Urothelium cell line (cell line): ENCODE data around the gene ABLIM1.
"Not testable (repeated sequence)": the region's sequence is repeated elsewhere in the genome, so short reads cannot be mapped to it uniquely, and the experiment has no call there.

Source experiments
- DNase-seq: peaks from one replicate; pipeline ENCODE4 v3.0.0; 2011; ENCODE audit warnings: low spot score, mixed read lengths
- FAIRE-seq: peaks from 2 replicates; lab custom pipeline; 2011; peaks lifted over from hg19 to GRCh38; lab: Jason Lieb, UNC

Gene ABLIM1

DNA sequence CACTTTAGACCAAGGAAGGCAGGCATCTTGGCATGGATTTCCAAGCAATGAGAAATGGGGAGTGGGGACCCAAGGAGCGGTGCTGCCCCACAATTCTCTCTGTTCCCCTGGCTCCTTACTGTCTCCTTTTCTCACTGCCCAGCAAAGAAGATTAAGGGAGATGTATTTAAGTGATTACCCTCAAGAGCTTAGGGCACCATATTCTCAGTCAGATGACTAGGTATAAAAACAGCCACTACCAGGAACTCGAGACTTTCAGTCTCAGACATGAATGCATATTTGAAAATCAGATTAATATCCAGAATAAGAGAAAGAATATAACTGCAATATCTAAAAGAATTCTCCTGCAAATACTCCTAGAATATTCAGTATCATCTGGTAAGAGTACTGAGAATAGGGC is at the start of gene ABLIM1:
Gene ABLIM1 (minus strand): TSS at position 101 of the 400 bp plus-strand sequence. CDS start 75 bp downstream, at position 26.
- FAIRE-seq = no peak

DNA sequence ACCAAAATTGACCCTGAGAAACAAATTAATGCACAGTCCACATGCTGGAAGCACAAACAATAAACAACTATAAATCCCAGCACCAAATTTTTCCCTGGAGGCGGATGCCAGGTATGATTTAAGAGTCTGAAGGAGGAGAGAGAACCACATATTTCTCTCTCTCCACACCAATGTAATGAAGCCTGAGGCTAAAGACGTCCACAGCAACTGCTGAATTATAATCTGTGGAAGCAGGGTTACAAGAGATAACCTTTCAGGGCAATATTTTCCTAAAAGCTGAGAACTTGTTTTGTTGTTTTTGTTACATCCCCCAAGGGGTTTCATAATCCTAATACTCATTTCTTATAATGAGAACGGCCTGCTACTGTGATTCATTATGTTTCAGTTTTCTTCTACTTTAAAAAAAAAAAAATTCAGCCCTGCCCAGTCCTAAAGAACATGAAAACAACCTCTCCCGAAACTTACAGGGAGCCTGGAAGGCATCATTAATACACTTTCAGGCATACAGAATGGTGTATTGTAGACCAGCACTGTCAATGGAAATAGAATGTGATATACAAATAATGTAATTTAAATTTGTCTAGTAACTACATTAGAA is 48.5 kb upstream of the ABLIM1 start:
- no peak for FAIRE-seq
- no peak for DNase-seq

More for the DNA sequence above, at the start of gene ABLIM1:
- no peak for DNase-seq

DNA sequence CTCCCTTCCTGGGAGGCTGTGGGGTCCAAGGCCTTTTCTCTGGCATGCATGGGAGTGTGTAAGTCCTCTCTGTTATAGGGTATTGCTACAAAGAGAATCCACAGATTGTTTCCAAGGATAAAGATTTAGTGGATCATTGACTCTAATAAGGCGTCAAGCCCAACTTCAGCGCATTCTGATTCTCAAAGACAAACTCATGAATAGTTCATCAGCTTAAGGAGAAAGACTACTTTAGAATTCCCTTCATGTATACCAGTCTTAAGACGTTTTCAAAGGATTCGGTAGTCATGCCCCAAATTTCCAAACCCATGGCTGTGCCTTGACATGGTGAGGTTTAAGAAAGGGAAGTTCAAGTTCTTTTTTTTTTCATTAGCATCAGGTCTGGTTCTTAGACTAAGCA is 46.6 kb upstream of the ABLIM1 start:
- no peak for DNase-seq
- FAIRE-seq = no peak

DNA sequence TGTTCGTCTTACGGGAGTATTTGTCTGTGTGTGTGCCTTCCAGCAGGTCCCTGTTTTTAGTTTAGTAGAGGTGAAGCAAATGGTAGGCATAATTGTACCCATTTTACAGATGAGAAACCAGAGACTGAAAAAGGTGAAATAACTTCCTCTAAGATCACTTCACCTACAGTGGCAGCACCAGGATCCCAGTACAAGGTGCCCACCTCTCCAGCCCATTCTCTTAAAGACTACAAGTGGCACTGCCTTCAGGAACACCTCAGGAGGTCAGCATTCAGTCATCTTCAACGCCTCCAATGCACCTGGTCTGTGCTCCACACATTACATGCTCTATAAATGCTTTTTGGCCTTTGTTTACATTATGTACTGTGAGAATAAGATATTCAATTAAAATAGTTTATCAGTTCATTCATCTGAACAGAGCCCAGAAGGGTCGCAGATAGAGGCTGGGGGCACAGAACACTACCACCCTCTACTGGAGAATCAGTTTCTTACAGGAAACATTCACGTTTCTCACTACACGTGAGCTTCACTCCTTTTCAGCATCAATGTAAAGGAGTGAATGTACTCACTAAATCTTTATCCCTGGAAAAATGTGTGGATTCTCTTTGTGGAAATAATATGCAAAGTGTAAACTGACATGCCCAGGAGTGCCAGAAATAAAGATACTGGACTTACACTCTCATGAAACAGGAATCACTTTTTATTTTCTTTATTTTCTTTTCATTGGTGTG is 45.5 kb upstream of the ABLIM1 start:
- DNase-seq = no peak
- no peak for FAIRE-seq

DNA sequence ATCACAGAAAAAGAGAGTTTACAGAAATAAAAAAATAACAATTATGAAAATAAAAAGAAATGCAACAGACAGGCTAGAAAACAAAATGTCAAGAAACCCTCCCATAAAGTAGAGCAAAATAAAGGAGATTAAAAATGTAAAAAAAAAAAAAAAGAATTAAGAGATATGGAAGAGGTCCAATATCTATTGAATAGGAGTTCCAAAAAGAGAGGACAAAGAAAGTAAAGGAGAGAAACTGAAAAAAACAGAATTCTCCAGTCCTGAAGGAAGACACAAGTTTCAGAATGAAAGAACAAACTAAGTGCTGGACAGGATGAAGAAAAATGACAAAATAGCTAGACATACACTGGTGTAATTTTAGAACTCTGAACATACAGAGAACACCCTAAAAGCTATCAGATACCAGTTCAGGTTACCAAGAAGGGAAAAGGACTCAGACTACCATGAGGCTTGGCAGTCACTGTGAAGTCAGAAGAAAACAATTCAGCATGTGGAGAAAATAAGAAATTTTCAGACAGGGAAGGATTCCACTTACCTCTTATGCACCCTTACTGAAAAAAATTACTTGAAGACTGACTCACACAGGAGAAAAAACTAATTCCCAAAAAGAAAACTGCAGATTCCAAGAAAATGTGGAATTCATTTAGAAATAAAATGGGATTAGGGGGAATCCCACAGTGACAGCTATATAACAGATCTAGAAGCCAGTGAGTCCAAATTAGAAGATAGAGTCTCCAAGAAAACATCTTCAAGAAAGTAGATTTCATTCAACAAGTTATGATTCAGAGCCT is 40.4 kb upstream of the ABLIM1 start:
- DNase-seq (no peak), FAIRE-seq (no peak)

DNA sequence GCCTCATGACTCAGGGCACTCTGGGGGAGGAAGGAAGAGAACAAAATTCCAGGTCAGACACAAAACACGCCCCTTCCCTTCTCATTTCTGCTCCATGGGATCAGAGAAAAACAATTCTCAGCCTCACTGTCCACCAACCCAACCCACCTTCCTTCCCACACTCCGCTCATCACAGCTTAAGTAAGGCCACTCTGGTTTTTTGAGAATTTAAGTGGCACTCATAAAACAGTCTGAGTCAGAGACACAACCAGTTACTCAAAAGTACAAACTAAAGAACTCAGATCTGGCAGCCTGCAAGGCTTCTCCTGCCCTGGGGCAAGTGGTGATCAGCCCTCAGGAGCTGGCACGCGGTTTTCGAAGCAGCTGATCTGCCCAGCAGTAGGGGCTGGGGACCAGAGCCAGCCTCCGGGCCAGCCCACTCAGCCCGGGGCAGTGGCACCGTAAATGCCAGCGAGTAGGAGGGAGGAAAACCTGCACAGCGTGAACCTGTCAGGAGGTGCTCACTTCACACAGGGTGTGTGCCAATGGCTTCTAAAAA is 39.1 kb upstream of the ABLIM1 start:
- FAIRE-seq (no peak), DNase-seq (no peak)

DNA sequence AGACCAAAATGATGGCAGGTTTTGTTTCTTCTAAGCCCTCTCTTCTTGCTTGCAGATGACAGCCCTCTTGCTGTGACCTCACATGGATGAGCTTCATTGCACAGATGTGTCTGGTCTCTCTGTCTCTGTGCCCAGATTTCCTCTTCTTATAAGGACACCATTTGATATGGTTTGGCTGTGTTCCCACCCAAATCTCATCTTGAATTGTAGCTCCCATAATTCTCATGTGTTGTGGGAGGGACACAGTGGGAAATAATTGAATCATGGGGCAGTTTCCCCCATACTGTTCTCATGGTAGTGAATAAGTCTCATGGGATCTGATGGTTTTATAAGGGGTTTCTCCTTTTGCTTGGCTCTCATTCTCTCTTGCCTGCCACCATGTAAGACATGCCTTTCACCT is 38.2 kb upstream of the ABLIM1 start:
- DNase-seq, FAIRE-seq: not testable (repeated sequence)

DNA sequence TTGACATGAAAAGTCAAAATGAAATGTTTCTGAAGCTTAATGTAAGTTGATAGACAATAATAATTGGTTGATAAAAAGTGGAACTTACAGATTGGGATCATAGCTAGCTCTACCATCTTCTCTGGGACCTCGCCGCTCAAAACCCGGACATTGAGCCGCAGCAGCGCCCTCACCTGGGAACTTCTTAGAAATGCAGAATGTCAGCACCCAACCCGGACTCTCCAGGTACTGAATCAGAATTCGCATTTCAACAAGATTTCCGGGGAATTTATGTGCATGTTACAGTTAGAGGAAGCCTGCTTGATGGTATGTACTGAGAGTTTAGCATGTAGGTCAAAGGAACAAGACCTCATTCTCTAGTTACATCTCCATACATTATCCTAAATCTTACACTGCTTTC is 36.7 kb upstream of the ABLIM1 start:
- FAIRE-seq = no peak

DNA sequence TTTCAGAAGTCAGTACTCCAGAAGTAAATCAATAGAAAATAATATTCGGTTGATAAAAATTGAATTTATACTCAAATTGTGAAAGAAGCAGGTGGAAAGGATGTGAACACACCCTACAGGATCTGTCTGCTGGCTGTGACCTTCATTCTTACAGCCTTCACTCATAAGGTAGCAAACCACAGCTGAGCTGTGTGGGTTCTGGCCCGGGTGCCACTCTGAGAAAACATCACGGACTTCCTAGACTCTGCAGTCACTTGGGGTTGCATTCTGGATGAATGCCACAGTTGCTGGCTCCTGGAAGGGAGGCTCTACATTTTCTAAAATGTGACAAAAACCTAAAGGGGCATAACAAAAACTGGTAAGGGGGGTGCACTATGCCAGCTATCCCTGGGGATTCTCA is 36.0 kb upstream of the ABLIM1 start:
- FAIRE-seq (no peak), DNase-seq (no peak)

More for the DNA sequence above, 36.7 kb upstream of the ABLIM1 start:
- no peak for DNase-seq

DNA sequence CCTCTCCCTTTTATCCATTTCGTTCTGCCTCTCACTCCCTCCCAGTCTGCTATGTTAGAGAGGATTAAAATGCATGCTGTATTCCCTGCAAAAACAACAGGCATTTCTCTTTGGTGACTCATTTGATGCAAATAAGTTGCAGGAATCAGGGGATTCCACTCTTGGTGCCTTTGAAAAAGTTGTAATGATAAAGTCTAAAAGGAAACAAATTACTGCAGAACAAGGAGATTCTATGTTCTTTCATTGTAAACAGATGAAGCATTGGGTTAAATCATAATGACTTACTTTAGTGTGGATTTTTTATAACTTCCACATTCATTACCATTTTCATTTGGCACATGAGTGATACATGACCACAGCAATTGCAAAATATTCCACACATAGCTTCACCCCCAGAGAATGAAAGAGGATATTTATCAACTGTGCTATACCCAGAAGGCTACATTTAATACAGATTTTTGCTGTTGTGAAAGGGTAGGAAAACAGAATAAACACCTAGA is 33.4 kb upstream of the ABLIM1 start:
- DNase-seq (no peak), FAIRE-seq (peak; percentile 5)

DNA sequence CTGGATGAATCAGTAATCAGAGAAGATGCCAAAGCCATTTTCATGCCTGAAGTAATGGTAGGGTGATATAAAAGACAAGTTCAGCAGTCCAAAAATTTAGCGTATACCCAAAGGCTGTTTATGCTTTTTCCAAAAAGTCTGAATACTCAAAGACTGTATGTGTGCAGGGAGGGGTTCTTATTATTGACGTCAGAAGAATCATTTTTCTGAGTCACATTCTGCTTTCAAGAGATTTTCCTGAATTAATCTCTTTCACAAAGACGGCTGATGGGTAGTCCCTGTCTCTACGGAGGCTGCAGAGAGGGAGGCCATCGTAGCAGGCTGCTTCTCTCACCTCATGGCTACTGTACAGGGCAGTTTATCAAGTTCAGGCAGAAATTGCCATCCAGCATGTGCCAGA is 30.7 kb upstream of the ABLIM1 start:
- FAIRE-seq = no peak
- no peak for DNase-seq

DNA sequence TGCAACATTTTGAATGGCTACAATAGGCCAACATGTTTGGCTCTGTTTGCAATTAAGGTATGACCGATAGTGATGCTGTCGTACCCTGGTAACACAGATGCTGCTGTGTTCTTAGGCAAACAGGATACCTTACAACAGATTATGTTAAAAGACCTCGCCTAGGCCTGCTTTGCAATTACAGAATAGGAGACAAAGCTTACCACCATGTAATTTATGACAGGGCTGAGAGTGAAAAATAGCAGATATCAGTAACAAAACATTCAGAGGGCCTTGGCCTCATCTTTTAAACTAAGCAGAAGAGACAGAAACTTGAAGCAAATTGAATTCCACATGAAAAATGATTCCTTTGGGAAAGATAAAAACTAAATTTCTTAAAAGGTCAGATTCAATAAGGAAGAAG is 29.4 kb upstream of the ABLIM1 start:
- DNase-seq (no peak), FAIRE-seq (no peak)

DNA sequence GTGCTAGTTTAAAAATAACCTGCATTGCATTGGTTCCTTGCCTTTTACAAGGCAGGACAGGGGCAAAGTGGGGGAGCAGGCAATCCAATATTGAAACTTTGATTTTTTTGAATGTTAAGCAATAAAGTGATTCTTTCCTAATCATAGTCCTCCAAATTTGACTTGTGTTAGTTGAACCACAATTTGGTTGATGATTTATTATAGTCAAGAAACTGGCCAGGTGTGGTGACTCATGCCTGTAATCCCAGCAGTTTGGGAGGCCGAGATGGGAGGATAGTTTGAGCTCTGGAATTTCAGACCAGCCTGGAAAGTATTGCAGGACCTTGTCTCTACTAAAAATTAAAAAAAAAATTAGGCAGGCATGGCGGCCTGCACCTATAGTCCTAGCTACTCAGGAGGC is 27.9 kb upstream of the ABLIM1 start:
- FAIRE-seq (no peak), DNase-seq (no peak)

DNA sequence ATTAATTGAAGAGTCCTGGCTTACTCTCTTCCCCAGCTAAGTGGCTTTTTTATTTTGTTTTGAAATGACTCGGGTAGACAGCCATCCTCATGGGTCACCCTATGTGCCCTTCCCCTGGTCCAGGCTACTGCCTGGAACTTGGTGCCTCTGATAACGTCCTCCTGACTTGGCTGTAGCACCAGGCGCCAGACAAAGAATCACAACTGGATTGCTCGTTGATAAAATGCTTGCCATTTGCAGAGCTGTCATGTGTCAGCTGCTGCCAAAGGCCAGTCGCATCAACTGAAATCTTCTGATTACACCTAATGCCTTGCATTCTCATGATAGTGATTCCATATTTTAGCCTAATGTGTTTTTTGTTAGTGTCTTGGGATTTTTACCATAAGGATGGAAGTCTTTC is 27.4 kb upstream of the ABLIM1 start:
- no peak for FAIRE-seq

DNA sequence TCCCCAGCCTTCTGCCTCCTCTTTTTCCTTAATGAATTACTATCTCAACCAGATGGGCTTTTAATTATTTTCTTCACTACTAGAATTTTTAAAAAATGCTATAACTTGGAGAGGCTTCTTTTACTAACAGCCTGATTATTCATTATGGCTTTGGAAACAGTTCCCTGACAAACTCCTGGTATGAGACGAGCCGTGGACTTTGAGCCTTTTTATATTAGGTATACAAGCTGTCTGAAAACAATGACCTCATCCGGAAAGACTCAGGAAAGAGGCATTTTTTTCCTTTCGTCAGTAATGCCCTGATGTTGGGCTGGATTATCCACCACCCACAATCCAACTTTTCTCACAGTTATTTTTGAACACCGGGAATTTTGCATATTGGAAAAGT is 26.7 kb upstream of the ABLIM1 start:
- DNase-seq = peak; percentile 53
- no peak for FAIRE-seq

More for the DNA sequence above, 27.4 kb upstream of the ABLIM1 start:
- DNase-seq = no peak

DNA sequence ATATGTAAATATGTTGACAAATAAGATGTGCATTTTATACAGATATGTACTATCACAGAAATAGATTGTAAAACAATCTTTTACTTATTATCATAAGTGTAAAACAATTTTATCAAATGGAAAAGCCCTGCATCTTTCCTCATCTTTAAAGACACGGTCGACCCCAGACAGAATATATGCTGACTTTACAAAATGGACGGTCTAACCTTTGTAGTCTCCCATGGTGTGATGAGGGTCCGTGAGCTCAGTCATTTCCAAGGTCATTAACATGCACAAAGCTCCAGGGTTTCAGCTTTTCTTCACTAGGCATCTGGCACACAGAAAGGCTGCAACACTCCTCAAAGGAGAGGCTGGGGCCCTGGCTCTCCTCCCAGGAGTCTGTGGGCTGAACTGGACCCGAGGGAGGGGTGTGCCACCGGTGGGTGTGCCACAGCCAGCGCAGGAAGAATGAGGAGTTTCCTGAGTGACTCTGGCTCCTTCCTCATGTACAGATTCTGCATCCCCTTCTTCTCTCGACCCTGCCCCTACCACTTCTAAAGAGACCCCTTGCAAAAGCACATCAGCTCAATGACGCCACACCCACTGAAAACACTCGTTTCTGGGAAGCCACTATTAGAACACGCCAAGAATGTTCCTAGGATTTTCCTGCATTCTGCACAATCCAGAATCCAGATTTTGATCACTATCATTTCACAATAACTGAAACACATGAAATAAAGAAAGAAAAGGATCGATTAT is 26.2 kb upstream of the ABLIM1 start:
- FAIRE-seq = no peak
- peak; percentile 71 for DNase-seq

DNA sequence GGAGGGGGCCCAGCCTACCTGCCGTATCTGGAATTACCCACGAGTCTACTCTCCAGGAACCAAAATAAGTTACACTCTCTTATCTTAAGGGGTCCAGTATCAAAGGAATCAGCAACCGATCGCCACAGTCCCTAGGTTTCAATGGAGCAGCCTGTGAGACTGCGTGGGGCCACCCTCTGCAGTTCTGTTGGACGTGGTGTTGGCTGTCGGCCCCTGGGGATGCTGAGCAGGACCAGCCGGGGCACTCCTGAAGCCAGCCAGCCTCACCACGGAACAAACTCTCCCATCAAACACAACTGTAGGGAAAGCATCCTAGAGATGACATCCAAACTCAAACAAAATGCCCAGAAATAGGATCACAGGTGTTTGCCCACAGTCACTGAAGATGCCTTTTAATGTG is 25.5 kb upstream of the ABLIM1 start:
- DNase-seq (no peak), FAIRE-seq (no peak)

DNA sequence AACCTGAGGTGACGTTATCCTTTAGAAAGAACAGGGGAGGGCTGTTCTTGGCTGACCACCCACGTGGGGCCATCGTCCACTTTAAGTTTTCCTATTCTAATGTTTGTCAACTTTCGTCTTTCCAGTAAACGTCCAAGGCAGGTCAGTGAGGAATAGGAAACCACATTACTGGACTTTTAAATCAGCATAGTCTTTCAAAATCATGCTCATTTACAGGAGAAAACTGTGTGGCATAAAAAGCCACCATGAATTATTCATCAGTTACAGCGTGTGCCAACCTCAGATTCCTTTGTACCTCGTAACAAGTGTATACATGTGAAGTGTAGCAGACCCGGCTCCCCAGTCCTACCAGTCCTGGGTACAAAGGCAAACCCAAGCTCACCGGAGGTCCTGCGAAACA is 25.1 kb upstream of the ABLIM1 start:
- no peak for DNase-seq
- FAIRE-seq = peak; percentile 80

DNA sequence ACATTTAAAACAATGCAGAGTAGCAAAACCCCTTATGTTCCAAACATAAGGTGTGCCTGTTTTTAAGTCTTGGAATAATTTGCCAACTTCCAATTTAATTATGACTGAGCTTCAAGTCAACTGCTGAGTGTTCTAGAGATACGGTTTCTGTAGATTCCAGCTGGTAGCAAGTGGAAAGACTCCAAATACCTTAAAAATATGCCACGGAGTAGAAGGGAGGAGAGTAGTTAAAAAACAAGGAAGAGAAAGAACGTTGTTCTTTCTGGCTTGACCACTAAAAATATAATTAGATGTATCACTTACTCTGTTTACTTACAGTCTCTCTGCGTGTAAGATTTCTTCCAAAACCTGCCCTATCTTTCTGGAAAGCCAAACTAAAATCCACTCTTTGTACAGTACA is 24.5 kb upstream of the ABLIM1 start:
- DNase-seq = no peak
- FAIRE-seq = no peak

DNA sequence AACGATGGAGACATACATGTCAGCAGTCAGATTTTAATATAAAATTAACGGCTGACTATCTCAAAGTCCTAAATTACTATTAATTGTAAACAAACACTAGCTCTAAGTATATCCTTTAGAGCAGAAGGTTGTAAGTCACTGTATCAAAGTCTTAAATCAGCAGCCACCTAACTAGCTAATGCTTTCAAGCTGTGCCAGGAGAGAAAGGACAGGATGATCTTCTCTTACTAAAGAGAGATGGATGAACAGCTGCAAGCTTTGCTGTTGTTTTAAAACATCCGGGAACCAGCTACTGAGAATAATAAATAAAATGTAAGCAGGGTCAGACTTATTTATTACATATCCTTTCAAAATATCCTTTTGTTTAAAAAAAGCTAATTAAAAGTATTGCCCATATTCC is 24.0 kb upstream of the ABLIM1 start:
- FAIRE-seq = no peak
- DNase-seq = no peak

DNA sequence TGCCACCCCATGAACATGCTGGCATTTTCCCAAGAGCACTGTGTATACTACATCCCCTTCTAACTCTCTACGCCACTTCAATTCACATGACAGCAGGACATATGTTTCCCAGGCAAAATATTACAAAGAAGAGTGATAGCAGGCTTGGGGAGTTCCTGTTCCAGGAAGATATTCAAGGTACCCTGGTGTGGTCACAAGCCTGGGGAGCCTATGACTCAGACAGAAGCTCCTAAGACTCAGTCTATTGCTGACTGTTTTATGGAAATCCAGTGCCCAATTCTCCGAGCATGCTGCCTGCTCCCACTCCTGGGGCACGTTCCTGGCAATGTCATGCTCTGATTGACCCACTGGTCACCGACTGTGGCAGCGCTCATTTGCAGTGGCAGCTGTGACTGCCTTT is 23.5 kb upstream of the ABLIM1 start:
- DNase-seq = peak; percentile 53
- FAIRE-seq = no peak
